Neural crest cell (in vitro differentiated cells): Measurements from ENCODE around the gene MEF2D. TPM values are rescaled to one million over a fixed set of nuclear protein-coding genes. Genes with fewer than 3 reads are reported as not detected.

ENCODE experiments used
- DNase-seq: peaks from one replicate; pipeline ENCODE4 v3.0.0; 2021; ENCODE audit warnings: low read depth, mixed read lengths, low spot score
- H3K27ac Mint-ChIP-seq: one replicate; pipeline ENCODE4 v1.8.0; 2021; ENCODE audit warnings: mild to moderate bottlenecking, mixed read lengths; ENCODE audit not compliant: unreplicated experiment
- H3K27me3 Mint-ChIP-seq: 2 replicates; pipeline ENCODE4 v1.8.0; 2021; ENCODE audit warnings: low read depth, mild to moderate bottlenecking, mixed read lengths
- H3K36me3 Mint-ChIP-seq: 2 replicates; pipeline ENCODE4 v1.8.0; 2021; ENCODE audit warnings: low read depth, mild to moderate bottlenecking, mixed read lengths
- H3K4me1 Mint-ChIP-seq: 2 replicates; pipeline ENCODE4 v1.8.0; 2021; ENCODE audit warnings: mixed read lengths
- H3K4me3 Mint-ChIP-seq: one replicate; pipeline ENCODE4 v1.8.0; 2021; ENCODE audit warnings: mild to moderate bottlenecking, mixed read lengths
- H3K9me3 Mint-ChIP-seq: 2 replicates; pipeline ENCODE4 v1.8.0; 2021; ENCODE audit warnings: mixed read lengths
- total RNA-seq: library from RNA; stranded (reverse); gene quantifications from 2 replicates; pipeline ENCODE4 v1.2.1, GENCODE V29; 2021
- TF ChIP-seq, protein P1 (sequence below): fragments of 200-600 bp; sonication (generic); conservative IDR thresholded peaks from 2 replicates; pipeline ENCODE4 v1.5.0; 2021; ENCODE audit warnings: antibody characterized with exemption, mild to moderate bottlenecking

Gene MEF2D
- total RNA-seq, 1 donor from 2014 or later: 17.3 TPM

DNA sequence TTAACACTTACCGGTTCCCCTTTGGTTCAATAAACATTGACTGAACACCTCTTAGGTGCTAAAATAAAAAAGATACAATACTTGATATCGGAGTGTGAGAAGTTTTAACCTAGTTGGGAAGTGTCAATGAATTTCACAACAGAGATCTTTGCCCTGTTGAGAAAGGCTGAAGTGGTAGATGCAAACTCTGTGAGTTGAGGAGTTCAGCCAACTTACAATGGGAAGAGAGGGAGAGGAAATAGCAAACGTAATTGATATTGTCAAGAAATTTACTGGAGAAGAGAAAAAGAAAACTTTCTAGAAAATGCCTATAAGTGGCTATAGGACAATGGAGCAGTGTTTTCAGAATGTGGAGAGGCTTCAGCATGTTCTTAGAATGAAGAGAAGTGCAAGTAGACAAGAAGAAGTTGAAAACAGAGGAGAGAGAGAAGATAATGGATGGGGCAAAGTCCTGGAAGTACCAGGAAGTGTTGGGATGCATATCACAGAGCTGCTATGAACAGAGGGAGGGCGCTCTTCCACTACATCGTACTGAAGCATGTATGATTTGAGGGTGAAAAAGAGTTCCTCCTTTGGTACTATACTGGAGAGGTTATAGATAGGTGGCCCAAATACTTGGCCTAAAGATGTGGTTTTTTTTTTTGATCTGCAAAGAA lies 48.9 kb downstream of the MEF2D start:
- DNase-seq: no peak
- H3K4me3 Mint-ChIP-seq: no peak overlapping the region
- no peaks in the 10 kb centered on the region for H3K9me3 Mint-ChIP-seq
- H3K36me3 Mint-ChIP-seq: no peaks in the 10 kb centered on the region
- no peak overlapping the region for H3K27ac Mint-ChIP-seq
- H3K4me1 Mint-ChIP-seq: peaks cover 6% of the 10 kb centered on the region
- H3K27me3 Mint-ChIP-seq: peaks cover 71% of the 10 kb centered on the region
- TF ChIP-seq, protein P1, sequence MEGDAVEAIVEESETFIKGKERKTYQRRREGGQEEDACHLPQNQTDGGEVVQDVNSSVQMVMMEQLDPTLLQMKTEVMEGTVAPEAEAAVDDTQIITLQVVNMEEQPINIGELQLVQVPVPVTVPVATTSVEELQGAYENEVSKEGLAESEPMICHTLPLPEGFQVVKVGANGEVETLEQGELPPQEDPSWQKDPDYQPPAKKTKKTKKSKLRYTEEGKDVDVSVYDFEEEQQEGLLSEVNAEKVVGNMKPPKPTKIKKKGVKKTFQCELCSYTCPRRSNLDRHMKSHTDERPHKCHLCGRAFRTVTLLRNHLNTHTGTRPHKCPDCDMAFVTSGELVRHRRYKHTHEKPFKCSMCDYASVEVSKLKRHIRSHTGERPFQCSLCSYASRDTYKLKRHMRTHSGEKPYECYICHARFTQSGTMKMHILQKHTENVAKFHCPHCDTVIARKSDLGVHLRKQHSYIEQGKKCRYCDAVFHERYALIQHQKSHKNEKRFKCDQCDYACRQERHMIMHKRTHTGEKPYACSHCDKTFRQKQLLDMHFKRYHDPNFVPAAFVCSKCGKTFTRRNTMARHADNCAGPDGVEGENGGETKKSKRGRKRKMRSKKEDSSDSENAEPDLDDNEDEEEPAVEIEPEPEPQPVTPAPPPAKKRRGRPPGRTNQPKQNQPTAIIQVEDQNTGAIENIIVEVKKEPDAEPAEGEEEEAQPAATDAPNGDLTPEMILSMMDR: no peak

DNA sequence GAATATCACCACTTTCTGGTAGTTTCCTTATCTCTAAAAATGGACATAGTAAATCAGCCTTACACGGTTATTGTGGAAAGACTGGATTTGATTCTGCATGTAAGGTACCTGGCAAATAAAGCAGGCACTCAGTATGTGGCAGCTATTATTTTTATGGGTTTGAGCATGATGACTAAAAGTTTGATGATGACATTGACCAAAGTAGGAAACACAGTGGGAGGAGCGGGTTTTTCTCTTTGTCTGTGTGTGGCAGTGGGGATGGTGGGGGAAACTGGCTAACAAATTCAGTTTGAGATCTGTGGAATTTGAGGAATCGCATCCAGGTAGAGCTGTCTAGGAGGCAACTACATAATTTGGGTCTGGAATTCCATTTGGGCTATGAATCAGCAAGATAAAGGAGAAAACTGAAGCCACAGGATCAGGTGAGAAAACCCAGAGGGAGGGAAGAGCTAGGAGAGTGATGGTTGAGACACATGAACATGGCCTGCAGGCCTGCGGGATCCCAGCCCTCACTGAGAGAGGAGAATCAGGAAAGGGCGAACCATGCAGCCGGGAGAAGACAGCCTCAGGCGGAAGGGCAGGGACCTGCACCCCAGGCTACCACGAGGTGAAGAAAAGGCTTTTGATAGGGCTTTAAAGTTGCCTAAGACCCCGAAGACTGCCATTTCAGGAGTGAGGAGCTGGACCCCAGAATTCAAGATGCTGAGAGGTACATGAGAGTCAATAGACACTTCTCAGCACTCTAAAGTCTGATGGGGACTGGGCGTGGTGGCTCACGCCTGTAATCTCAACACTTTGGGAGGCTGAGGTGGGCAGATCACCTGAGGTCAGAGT lies 52.2 kb downstream of the MEF2D start:
- no peak for DNase-seq
- no peaks in the 10 kb centered on the region for H3K36me3 Mint-ChIP-seq

DNA sequence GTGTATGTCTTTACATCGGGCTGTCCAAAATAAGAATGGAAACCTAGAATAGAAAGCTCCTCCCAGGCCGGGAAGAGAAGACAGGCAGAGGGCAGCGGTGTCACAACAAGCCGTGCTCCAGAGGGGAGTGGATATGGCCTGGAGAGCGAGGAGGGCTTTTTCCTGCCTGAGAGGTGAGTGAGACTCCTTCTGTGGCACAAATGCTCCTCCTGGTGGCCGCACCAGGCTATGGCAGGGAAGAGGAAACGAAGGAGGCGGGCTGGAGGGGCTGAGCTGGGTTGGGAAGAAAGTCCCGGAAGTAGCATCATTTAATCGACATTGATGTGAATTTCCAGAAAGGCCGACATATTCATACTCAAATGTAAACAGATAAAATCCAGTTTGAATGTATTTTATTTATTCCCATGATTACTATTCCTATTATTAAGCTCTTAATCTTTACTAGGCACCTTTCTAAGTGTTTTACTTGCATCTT lies 54.7 kb downstream of the MEF2D start:
- H3K36me3 Mint-ChIP-seq: no peaks in the 10 kb centered on the region
- H3K27me3 Mint-ChIP-seq: peaks cover 92% of the 10 kb centered on the region
- no peak overlapping the region for H3K27ac Mint-ChIP-seq
- no peaks in the 10 kb centered on the region for H3K9me3 Mint-ChIP-seq
- peak; percentile 88 for DNase-seq
- TF ChIP-seq, protein P1: peak; percentile 96
- no peak overlapping the region for H3K4me3 Mint-ChIP-seq
- peaks cover 6% of the 10 kb centered on the region for H3K4me1 Mint-ChIP-seq

More for the DNA sequence above, 52.2 kb downstream of the MEF2D start:
- peaks cover 87% of the 10 kb centered on the region for H3K27me3 Mint-ChIP-seq
- no peak overlapping the region for H3K4me3 Mint-ChIP-seq
- no peak overlapping the region for H3K27ac Mint-ChIP-seq
- H3K4me1 Mint-ChIP-seq: peaks cover 6% of the 10 kb centered on the region
- TF ChIP-seq, protein P1: no peak
- H3K9me3 Mint-ChIP-seq: no peaks in the 10 kb centered on the region

DNA sequence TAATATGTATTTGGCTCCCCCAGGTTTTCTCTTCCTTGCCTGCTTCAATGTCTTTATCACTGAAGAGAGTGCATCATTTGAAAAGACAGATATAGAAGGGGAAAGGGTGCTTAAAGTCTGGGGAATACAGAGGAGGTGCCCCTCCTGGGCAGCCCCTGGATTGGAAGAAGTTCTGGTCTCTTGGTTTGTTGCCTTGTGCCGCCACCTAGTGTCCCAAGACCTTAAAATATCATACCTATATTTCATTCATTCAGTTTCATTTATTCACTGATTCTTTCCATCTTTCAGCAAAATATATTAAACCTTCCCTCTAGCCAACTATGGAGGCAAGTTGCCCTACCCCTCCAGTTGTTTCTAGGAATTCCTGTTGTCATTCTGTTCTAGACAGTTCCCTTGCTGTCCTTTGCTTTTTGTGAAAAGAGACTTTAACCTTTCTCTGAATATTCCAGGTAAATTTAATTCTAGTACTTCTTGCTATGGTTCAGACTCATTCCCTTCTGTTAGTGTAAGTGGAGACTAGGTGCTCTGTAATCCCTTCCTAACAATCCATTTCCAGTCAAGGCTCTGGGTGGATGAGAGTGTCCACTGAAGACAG lies 56.1 kb downstream of the MEF2D start:
- Mint-ChIP-seq H3K27me3 (peaks cover 93% of the 10 kb centered on the region), H3K4me3 (no peak overlapping the region), H3K4me1 (peaks cover 14% of the 10 kb centered on the region), H3K36me3 (no peaks in the 10 kb centered on the region), H3K27ac (no peak overlapping the region), H3K9me3 (no peaks in the 10 kb centered on the region)
- TF ChIP-seq, protein P1: peak; percentile 74
- peak; percentile 49 for DNase-seq

DNA sequence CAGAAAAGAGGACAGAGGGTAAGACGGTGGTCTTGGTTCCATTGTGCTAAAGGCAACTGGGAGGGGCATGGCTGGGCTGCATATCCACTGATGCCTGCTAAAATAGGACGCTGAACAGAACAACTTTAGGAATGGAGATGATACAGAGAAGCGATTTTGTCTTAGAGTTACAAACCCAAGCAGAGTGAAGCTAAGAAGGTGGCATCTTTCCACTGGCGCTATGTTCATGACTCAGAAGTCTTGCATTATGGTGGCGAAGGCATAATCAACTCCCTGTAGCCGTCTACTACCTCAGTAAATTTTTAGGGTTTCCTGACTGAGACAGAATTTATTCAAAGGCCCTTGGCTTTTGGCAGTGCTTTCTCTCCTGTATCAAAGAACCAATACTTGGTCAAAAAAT lies 57.3 kb downstream of the MEF2D start:
- H3K36me3 Mint-ChIP-seq: no peaks in the 10 kb centered on the region
- peaks cover 94% of the 10 kb centered on the region for H3K27me3 Mint-ChIP-seq
- no peak overlapping the region for H3K4me3 Mint-ChIP-seq
- no peaks in the 10 kb centered on the region for H3K9me3 Mint-ChIP-seq
- H3K27ac Mint-ChIP-seq: no peak overlapping the region
- no peak for DNase-seq
- TF ChIP-seq, protein P1: no peak
- peaks cover 14% of the 10 kb centered on the region for H3K4me1 Mint-ChIP-seq
